ENCODE measurements around the gene RHBG. TPM values are rescaled to one million over a fixed set of nuclear protein-coding genes. Genes with fewer than 3 reads are reported as not detected.

Gene RHBG
- polyA plus RNA-seq, 1 donor from 2014 or later: not detected

- no peak overlapping the region for H2AFZ ChIP-seq (ENCODE audit: low read depth, low read length)
- H3K9me3 ChIP-seq (ENCODE audit: low read length): no peaks in the 10 kb centered on the region
- H3K9me2 ChIP-seq (ENCODE audit: insufficient read depth, low read length): no peaks in the 10 kb centered on the region
- no peaks in the 10 kb centered on the region for H3K36me3 ChIP-seq (ENCODE audit: insufficient read depth, low read length)
- H4K20me1 ChIP-seq (ENCODE audit: insufficient read depth): no peaks in the 10 kb centered on the region
- no peak overlapping the region for H3K4me2 ChIP-seq (ENCODE audit: low read length)
- H3K27ac ChIP-seq (ENCODE audit: low read length): no peak overlapping the region
- no peak for TF ChIP-seq MXI1 (conservative IDR thresholded peaks at IDR 0.05; ENCODE audit: poor library complexity, severe bottlenecking)
- TF ChIP-seq EZH2 (IDR thresholded peaks at IDR 0.05; ENCODE audit: borderline replicate concordance, insufficient read depth, low read length, poor library complexity, severe bottlenecking): no peak
- no peak for TF ChIP-seq REST (IDR thresholded peaks at IDR 0.05; ENCODE audit: borderline replicate concordance)
- TF ChIP-seq RAD21 (conservative IDR thresholded peaks at IDR 0.05): no peak
- no peak for TF ChIP-seq EP300 (conservative IDR thresholded peaks at IDR 0.05; ENCODE audit: poor library complexity, severe bottlenecking)
- no peak for TF ChIP-seq SMC3 (conservative IDR thresholded peaks at IDR 0.05; ENCODE audit: poor library complexity)
- TF ChIP-seq TAF1 (IDR thresholded peaks at IDR 0.05; ENCODE audit: low read depth): no peak
- no peak for TF ChIP-seq CTCF (IDR thresholded peaks at IDR 0.05; ENCODE audit: poor library complexity, severe bottlenecking)
- no peak for TF ChIP-seq POLR2AphosphoS5 (IDR thresholded peaks at IDR 0.05)
- H3F3A ChIP-seq (ENCODE audit: insufficient read depth, low read length, poor library complexity, severe bottlenecking): no peaks in the 10 kb centered on the region
- H3K79me2 ChIP-seq (replicated peaks; ENCODE audit: insufficient read depth, low read length): no peaks in the 10 kb centered on the region
- H3K9ac ChIP-seq (ENCODE audit: low read length): no peak overlapping the region
- peaks cover 27% of the 10 kb centered on the region for H3K27me3 ChIP-seq (ENCODE audit: insufficient read depth, low read depth, low read length)
- no peak overlapping the region for H3K4me3 ChIP-seq (ENCODE audit: low read length)
These were observed 18.8 kb downstream of the RHBG start for GRCh38 chr1:156387870-156388173.

GRCh38 chr1:156388174-156389137 lies 19.4 kb downstream of the RHBG start:
- Histone ChIP-seq H3K4me3 (ENCODE audit: low read length) (no peak overlapping the region), H3F3A (ENCODE audit: insufficient read depth, low read length, poor library complexity, severe bottlenecking) (no peaks in the 10 kb centered on the region), H4K20me1 (ENCODE audit: insufficient read depth) (no peaks in the 10 kb centered on the region), H3K9me2 (ENCODE audit: insufficient read depth, low read length) (no peaks in the 10 kb centered on the region), H2AFZ (ENCODE audit: low read depth, low read length) (no peak overlapping the region), H3K9ac (ENCODE audit: low read length) (no peak overlapping the region), H3K79me2 (replicated peaks; ENCODE audit: insufficient read depth, low read length) (no peaks in the 10 kb centered on the region), H3K9me3 (ENCODE audit: low read length) (no peaks in the 10 kb centered on the region), H3K4me2 (ENCODE audit: low read length) (no peak overlapping the region), H3K27me3 (ENCODE audit: insufficient read depth, low read depth, low read length) (peaks cover 27% of the 10 kb centered on the region), H3K36me3 (ENCODE audit: insufficient read depth, low read length) (no peaks in the 10 kb centered on the region), H3K27ac (ENCODE audit: low read length) (no peak overlapping the region)
- TF ChIP-seq MXI1 (conservative IDR thresholded peaks at IDR 0.05; ENCODE audit: poor library complexity, severe bottlenecking): no peak
- no peak for TF ChIP-seq SMC3 (conservative IDR thresholded peaks at IDR 0.05; ENCODE audit: poor library complexity)
- TF ChIP-seq CTCF (IDR thresholded peaks at IDR 0.05; ENCODE audit: poor library complexity, severe bottlenecking): no peak
- TF ChIP-seq TAF1 (IDR thresholded peaks at IDR 0.05; ENCODE audit: low read depth): no peak
- no peak for TF ChIP-seq EZH2 (IDR thresholded peaks at IDR 0.05; ENCODE audit: borderline replicate concordance, insufficient read depth, low read length, poor library complexity, severe bottlenecking)
- no peak for TF ChIP-seq POLR2AphosphoS5 (IDR thresholded peaks at IDR 0.05)
- no peak for TF ChIP-seq RAD21 (conservative IDR thresholded peaks at IDR 0.05)
- no peak for TF ChIP-seq EP300 (conservative IDR thresholded peaks at IDR 0.05; ENCODE audit: poor library complexity, severe bottlenecking)
- TF ChIP-seq REST (IDR thresholded peaks at IDR 0.05; ENCODE audit: borderline replicate concordance): no peak

All from neural cell (in vitro differentiated cells).